Measurements from ENCODE around the gene OSBPL1A.

OSBPL1A gene

GRCh38 chr18:24138789-24139616, 258.6 kb downstream of the OSBPL1A start, which contains the start of gene CABYR:
TSS of gene CABYR (plus strand) at chr18:24139062. CDS start at chr18:24143115, 4,053 bp downstream.
- TF ChIP-seq POLR2AphosphoS5 (IDR thresholded peaks at IDR 0.05; ENCODE audit: low read depth, low read length) (no peak), FOXP2 (optimal IDR thresholded peaks at IDR 0.05; ENCODE audit: borderline replicate concordance, extremely low read depth, extremely low read length, insufficient read depth) (no peak), SIN3A (IDR thresholded peaks at IDR 0.05; ENCODE audit: borderline replicate concordance, insufficient read depth, low read length) (no peak), TAF1 (IDR thresholded peaks at IDR 0.05; ENCODE audit: borderline replicate concordance, insufficient read depth, low read length) (no peak)
- TF ChIP-seq, protein P1, sequence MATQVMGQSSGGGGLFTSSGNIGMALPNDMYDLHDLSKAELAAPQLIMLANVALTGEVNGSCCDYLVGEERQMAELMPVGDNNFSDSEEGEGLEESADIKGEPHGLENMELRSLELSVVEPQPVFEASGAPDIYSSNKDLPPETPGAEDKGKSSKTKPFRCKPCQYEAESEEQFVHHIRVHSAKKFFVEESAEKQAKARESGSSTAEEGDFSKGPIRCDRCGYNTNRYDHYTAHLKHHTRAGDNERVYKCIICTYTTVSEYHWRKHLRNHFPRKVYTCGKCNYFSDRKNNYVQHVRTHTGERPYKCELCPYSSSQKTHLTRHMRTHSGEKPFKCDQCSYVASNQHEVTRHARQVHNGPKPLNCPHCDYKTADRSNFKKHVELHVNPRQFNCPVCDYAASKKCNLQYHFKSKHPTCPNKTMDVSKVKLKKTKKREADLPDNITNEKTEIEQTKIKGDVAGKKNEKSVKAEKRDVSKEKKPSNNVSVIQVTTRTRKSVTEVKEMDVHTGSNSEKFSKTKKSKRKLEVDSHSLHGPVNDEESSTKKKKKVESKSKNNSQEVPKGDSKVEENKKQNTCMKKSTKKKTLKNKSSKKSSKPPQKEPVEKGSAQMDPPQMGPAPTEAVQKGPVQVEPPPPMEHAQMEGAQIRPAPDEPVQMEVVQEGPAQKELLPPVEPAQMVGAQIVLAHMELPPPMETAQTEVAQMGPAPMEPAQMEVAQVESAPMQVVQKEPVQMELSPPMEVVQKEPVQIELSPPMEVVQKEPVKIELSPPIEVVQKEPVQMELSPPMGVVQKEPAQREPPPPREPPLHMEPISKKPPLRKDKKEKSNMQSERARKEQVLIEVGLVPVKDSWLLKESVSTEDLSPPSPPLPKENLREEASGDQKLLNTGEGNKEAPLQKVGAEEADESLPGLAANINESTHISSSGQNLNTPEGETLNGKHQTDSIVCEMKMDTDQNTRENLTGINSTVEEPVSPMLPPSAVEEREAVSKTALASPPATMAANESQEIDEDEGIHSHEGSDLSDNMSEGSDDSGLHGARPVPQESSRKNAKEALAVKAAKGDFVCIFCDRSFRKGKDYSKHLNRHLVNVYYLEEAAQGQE (IDR thresholded peaks at IDR 0.05; ENCODE audit: insufficient read depth in 1 of 2, low read depth in 2 of 2, low read length in 2 of 2), result no peak

DNA sequence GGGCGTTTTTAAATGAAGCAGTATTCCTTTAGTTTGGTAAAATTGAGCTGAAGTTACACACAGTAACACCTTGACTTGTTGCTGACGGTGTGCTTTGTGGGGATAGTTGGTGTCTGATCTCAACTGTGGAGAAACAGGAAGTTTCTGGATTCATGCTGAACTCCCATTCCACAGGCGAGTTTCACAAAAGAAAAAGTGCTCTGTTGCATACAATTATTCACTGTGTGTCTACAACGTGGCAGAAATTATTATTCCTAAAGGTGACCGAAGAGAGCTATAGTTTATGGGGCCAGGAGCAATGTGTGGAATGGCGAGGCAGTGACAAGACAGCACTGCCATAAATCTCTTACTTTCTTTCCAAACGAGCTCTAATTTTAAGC, 259.2 kb downstream of the OSBPL1A start:
- TF ChIP-seq POLR2AphosphoS5 (IDR thresholded peaks at IDR 0.05; ENCODE audit: low read depth, low read length) (no peak), TAF1 (IDR thresholded peaks at IDR 0.05; ENCODE audit: borderline replicate concordance, insufficient read depth, low read length) (no peak), SIN3A (IDR thresholded peaks at IDR 0.05; ENCODE audit: borderline replicate concordance, insufficient read depth, low read length) (no peak), FOXP2 (optimal IDR thresholded peaks at IDR 0.05; ENCODE audit: borderline replicate concordance, extremely low read depth, extremely low read length, insufficient read depth) (no peak)
- TF ChIP-seq, protein P1 (IDR thresholded peaks at IDR 0.05; ENCODE audit: insufficient read depth in 1 of 2, low read depth in 2 of 2, low read length in 2 of 2), result no peak

DNA sequence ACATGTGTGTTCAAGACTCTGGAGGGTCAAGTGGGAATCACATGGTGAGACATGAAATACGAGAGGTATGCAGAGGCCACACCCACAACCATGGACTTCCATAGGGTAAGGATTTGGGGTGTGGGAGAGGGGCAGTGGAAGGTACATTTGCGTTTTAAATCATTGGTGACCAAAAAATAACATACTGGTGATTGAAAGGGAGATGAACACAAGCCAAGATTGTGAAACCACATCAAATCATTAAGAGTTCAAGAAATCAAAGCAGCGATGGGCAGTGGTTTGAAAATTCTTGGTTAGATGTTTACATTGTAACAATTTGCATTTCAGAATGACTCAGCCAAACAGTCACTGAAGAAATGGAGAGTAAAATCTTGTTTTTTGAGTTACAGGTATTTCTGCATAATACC, 260.7 kb downstream of the OSBPL1A start:
- TF ChIP-seq, protein P1 (IDR thresholded peaks at IDR 0.05; ENCODE audit: insufficient read depth in 1 of 2, low read depth in 2 of 2, low read length in 2 of 2), result no peak
- no peak for TF ChIP-seq SIN3A (IDR thresholded peaks at IDR 0.05; ENCODE audit: borderline replicate concordance, insufficient read depth, low read length)
- no peak; the same call in 1 of the 2 replicates for TF ChIP-seq POLR2AphosphoS5 (IDR thresholded peaks at IDR 0.05; ENCODE audit: low read depth, low read length)
- TF ChIP-seq TAF1 (IDR thresholded peaks at IDR 0.05; ENCODE audit: borderline replicate concordance, insufficient read depth, low read length), result no peak
- no peak for TF ChIP-seq FOXP2 (optimal IDR thresholded peaks at IDR 0.05; ENCODE audit: borderline replicate concordance, extremely low read depth, extremely low read length, insufficient read depth)

DNA sequence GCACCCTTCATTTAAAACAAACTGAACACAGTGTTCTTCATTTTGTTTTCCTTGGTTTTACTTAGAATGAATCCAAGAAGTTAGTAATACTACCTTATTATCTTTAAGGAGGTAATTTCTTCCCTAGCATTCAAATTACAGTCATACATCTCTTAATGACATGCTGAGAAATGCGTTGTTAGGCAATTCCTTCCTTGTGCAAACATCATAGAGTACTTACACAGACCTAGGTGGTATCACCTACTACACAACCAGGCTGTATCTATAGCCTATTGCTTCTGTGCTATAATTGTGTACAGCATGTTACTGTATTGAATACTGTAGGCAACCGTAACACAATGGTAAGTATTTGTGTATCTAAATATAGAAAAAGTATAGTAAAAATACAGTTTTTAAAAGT, 267.1 kb downstream of the OSBPL1A start:
- TF ChIP-seq, protein P1 (IDR thresholded peaks at IDR 0.05; ENCODE audit: insufficient read depth in 1 of 2, low read depth in 2 of 2, low read length in 2 of 2), result no peak
- TF ChIP-seq POLR2AphosphoS5 (IDR thresholded peaks at IDR 0.05; ENCODE audit: low read depth, low read length) (no peak), FOXP2 (optimal IDR thresholded peaks at IDR 0.05; ENCODE audit: borderline replicate concordance, extremely low read depth, extremely low read length, insufficient read depth) (no peak), SIN3A (IDR thresholded peaks at IDR 0.05; ENCODE audit: borderline replicate concordance, insufficient read depth, low read length) (no peak), TAF1 (IDR thresholded peaks at IDR 0.05; ENCODE audit: borderline replicate concordance, insufficient read depth, low read length) (no peak)

Measured in PFSK-1 (cell line).